ENCODE results near the gene THAP2.

DNA sequence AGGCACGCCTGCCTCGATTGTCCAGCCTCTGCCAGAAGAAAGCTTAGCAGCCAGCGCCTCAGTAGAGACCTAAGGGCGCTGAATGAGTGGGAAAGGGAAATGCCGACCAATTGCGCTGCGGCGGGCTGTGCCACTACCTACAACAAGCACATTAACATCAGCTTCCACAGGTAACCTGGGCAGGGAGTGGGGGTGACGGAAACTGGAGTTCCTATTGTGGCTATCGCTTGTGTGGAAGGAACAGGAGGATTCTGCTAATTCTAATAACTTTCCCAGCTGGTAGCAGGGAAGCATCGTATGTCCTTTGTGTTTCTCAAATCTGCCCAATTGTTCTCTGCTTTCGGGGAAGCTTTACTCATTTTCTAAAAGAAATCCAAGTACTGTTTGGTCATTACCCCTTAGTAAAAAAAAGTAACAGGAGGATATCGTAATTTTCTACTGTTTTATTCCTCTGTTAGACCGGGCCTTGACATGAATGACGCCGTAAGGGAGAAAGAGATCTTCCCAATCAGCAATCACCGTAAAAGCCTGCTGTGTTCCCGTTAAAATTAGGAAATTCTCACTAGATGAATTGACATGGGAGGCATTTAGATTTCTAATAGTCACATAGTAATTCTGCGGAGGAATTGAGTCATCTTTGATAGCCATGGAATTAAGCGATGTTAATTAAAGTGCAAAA, 449 bp downstream of the THAP2 start:
- TF ChIP-seq, protein P1, sequence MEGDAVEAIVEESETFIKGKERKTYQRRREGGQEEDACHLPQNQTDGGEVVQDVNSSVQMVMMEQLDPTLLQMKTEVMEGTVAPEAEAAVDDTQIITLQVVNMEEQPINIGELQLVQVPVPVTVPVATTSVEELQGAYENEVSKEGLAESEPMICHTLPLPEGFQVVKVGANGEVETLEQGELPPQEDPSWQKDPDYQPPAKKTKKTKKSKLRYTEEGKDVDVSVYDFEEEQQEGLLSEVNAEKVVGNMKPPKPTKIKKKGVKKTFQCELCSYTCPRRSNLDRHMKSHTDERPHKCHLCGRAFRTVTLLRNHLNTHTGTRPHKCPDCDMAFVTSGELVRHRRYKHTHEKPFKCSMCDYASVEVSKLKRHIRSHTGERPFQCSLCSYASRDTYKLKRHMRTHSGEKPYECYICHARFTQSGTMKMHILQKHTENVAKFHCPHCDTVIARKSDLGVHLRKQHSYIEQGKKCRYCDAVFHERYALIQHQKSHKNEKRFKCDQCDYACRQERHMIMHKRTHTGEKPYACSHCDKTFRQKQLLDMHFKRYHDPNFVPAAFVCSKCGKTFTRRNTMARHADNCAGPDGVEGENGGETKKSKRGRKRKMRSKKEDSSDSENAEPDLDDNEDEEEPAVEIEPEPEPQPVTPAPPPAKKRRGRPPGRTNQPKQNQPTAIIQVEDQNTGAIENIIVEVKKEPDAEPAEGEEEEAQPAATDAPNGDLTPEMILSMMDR (IDR thresholded peaks at IDR 0.05) = no peak
- TF ChIP-seq POLR2A (IDR thresholded peaks at IDR 0.05) = no peak

Data from lower leg skin (tissue), 3 donors.